Peyer's patch (tissue), 4 donors: Measurements from ENCODE around the gene RILP.

Experiments used
- POLR2A ChIP-seq, 2 donors: fragments of 450-650 bp; IDR thresholded peaks; one replicate each; pipeline ENCODE4 v1.5.1; 2017; ENCODE audit warnings: antibody characterized with exemption in 2 of 2, mild to moderate bottlenecking in 2 of 2, moderate library complexity in 2 of 2
- TF ChIP-seq, protein P1 (sequence below), 6 experiments: fragments of 450-650 bp in 4 of 6; fragments of 200-600 bp in 2 of 6; sonication (generic) in 1 of 6; IDR thresholded peaks; one replicate each; pipeline ENCODE4 v1.5.1; 2017 to 2019; ENCODE audit warnings: antibody characterized with exemption in 6 of 6, mild to moderate bottlenecking in 3 of 6, moderate library complexity in 1 of 6

DNA sequence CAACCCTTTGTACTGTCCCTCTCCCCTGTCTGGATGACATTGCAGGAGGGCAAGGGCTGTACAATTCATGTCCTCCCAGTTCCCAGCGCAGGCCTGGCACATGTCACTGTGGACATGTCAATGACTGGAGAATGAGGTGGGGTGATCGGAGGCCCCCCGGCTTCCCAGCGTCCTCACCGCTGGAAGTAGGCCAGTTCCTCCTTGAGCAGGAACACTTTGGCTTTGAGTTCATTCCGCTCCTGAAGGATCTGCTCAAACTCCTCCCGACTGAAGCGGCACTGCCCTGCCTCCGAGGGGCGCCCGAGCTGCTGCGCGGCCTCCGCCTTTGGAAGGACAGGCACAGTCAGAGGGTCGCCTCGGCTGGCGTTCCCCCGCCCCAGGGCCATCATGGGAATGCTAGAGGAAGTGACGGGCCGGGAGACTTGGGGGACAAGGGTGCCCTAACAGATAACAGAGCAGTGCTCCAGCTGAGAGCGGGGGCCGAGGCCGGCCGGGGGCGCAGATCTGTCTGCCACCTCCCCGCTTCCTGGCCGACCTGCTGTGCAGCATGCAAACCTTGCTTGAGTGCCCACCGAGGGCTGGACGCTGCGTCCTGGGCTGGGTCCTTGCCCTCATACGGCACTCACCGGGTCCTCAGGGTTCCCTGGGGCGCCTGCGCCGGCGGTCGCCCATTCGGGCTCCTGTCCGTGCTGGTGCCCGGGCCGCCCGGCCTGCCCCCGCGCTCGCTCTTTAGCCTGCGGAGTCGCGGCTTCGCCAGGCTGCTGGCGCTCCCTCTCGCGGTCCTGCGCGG lies 1.3 kb downstream of the RILP start:
- TF ChIP-seq, protein P1, sequence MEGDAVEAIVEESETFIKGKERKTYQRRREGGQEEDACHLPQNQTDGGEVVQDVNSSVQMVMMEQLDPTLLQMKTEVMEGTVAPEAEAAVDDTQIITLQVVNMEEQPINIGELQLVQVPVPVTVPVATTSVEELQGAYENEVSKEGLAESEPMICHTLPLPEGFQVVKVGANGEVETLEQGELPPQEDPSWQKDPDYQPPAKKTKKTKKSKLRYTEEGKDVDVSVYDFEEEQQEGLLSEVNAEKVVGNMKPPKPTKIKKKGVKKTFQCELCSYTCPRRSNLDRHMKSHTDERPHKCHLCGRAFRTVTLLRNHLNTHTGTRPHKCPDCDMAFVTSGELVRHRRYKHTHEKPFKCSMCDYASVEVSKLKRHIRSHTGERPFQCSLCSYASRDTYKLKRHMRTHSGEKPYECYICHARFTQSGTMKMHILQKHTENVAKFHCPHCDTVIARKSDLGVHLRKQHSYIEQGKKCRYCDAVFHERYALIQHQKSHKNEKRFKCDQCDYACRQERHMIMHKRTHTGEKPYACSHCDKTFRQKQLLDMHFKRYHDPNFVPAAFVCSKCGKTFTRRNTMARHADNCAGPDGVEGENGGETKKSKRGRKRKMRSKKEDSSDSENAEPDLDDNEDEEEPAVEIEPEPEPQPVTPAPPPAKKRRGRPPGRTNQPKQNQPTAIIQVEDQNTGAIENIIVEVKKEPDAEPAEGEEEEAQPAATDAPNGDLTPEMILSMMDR (IDR thresholded peaks at IDR 0.05), result peak in 3 of 6 experiments; percentile 89 to 97 (median 94)
- no peak for TF ChIP-seq POLR2A (IDR thresholded peaks at IDR 0.05)
